ENCODE measurements around the gene PARP4.
"Not testable (repeated sequence)": the region's sequence is repeated elsewhere in the genome, so short reads cannot be mapped to it uniquely, and the experiment has no call there.

The PARP4 gene

DNA sequence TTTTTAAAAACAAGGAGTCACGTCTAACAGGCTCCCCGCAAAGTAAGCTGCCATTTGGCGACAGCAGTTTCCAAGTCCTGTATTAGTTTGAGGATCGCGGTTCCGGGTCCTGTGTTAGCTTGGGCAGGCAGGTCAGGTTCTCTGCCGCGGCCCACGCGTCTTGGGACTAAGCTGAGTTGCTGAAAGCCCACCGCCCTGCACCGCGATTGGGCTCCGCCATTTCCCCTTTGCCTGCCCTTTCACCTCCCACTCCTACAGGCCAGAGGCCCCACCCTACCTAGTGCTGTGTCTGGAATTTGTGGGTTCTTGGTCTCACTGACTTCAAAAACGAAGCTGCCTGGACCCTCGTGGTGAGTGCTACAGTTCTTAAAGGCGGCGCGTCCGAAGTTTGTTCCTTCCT lies 6.8 kb downstream of the PARP4 start:
- DNase-seq, result no peak

DNA sequence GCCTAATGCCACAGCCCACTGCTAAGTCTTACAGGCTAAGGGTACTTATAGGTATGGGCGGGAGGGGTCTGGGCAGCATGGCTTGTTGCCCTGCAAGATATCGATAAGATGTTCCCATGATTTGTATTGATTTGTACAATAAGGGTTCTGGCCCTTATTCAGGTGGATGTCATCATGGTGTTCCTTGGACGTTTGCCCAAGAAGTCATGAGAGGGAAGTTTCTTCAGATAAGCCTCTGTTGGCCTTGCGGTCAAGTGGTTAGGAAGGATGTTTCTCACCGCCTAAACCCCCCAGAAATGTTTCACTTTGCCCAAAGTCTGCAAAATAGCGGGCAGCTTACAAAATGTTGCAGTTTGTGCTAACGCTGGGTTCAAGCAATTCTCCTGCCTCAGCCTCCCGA lies 7.3 kb downstream of the PARP4 start:
- no peak for DNase-seq

DNA sequence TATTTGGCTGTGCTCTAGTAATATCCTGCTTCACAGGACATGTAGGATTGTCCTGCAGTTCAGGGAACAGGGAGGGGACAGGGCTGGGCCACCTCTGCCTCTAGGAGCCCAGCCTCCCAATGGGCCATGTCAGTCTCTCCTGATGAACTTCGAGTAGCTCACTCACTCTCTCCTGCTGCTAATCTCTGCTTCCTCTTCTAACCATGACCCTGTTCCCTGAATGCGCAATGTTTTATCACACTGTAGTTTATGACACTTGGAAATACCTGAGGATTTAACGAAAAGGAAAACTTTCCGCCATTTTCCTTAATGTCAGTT lies 9.2 kb downstream of the PARP4 start:
- no peak for DNase-seq

DNA sequence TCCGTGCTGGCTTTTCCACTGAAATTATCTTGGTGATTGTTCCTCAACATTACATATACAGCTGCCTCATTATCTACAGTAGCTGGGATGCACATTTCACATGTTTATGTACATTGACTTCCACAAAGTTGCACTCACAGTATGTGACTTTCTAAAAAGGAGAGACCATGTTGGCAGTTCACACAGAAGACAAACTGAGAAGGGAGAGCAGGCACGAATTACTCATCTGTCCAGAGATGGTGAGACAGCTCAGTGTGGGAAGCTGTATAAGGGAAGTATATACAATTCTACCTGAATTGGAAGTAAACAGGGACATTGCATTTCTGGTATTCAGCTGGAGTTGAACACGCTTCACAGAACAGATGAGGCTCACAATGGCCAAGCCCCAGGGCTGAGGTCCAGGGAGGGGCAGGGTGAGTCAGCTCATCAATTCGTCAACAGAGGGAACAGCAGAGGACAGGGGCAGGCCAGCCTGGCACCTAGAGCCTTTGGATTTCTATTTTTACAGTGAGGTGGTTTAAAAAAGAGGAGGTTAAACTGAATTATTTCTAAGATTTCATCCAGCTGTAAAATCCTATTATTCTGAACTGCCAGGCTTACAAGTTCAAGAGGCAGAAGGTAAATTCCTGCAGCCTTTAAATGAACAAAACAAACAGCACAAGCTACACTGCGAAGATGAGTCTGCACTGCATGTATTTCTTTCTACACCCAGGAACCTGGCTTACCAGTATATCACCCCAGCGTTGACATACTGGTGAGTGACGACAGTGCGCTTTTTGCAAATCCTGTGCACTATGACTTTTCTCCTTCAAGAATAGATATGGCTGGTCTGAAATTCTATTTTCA lies 9.8 kb downstream of the PARP4 start:
- DNase-seq, result no peak

DNA sequence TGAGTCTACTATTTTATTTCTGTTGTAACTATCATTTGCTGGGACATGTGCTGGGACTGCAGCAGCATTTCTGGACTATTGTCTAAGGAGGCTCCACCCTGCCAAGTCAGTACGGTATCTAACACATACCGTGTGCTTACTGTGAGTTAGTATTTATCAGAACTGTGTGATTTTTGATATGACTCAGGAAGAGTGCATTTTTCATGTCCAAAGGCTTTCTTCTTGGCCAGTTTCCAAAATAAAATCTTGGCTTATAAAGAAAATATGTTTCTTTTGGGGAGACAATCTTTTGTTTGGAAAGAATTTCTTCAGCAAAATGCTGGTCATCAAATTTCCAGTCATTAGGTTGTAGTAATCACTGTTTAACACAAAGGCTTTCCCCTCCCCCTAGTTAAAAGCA lies 11.6 kb downstream of the PARP4 start:
- DNase-seq, result no peak

DNA sequence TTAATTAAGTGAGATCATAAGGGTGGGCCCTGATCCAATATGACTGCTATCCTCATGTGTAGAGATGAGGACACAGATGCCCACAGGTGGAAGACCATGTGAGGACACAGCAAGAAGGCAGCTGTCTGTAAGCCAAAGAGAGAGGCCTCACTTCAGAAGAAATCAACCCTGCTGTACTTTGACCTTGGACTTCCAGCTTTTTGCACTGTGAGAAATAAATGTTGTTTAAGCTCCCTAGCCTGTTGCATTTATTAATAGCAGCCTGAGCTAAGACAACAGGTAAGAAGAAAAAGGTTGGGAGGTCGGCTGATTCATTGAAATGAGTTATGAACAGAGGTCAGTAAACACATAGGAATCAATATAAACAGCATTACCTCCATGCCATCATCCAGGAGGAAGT lies 14.8 kb downstream of the PARP4 start:
- no peak for DNase-seq

DNA sequence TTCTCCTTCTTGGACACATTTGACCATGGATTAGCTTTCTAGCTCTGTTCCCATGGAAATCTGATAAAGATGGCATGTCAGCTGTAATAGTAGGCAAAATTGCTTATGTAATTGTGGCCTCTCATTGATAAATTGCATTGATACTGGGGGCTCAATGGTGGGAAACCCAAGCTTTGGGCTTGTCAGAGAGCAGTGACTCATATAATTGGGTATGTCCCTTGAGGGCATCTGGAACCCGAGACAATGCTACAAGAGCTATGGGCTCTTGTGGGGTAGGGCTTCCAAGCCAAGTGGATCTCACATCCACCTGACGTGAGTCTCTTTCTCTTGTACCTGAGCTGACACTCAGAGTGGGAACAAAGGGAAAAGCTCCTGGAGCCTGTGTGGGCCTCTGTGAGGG lies 16.3 kb downstream of the PARP4 start:
- not testable (repeated sequence) for DNase-seq

DNA sequence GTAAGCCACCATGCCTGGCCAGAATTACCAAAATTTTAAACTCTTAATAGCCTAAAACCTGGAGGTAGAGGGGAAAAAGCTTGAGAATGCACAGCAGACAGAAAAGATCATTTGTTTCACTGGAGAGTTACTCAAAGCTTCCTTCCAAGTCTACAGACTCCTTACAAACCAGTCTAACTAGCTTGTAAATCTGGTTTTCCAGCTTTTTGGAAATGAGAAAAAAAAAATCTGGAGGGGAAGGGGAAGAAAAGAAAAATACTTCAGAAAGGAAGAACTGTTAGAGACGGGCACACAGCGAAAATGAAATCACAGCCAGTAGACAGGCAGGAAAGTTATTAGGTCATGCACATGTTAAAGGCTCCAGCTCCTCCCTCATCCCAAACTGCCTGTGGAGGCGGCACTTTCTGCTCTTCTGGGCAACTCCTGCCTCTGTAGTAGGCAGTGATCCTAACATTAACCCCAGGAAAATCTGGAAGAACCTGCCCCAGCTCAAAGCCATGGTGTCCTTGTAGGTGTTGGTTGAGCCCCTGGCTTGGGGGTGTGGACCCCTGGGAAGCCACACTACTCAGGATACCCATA lies 17.3 kb downstream of the PARP4 start:
- DNase-seq, result no peak

DNA sequence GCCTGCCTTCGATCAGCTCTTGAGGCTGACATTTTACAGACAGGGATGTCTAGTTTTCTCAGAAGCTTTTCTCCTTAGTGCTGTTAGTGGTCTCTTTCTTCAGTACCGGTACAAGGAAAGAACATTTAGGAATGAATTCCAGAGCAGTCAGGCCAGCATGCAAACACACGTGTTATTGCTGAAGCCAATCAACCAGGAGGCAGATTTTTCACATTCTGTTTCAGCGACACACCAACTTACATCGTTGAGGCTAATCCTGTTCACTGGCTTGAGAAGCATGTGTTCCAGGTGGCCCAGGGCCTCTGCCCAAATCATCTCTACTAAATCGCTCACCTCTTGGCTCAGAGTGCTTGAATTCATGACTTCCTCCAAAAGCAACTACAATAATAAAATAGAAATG lies 19.2 kb downstream of the PARP4 start:
- no peak for DNase-seq

DNA sequence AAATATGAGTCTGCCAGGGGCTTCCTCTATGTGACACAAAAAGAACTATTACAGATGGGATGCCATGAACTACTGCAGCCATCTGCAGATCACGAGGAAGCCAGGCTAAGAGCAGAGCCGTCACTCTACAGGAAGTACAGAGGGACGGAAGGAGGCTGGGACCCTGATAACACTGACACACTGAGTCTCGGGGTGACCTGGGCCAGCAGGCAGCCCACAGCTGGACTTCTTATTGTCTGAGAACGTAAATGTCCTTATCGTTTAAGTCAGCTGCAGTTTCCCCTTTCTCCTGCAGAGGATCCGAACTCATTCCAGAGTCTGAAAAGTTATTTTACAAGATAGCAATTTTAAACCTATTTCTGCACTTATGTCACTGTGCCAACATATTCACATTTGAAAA lies 20.7 kb downstream of the PARP4 start:
- no peak for DNase-seq

DNA sequence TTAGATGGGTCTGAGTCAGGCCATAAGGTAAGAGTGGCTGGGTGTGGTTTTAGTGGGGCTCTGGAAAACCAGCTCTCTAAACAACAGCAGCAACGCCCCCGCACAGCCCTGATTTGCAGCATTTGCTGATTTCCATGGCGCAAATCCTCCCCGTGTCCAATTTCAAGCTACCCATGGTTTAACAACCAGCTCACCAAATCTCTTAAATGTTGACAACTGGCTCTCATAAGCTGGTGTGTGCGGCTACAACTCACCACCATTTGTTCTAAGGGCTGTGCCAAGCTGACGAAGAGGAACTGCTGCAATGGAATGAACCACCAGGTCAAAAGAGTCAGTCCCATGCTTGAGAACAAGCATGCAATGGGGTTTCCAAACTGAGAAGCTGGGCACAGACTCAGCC lies 22.9 kb downstream of the PARP4 start:
- DNase-seq, result no peak

DNA sequence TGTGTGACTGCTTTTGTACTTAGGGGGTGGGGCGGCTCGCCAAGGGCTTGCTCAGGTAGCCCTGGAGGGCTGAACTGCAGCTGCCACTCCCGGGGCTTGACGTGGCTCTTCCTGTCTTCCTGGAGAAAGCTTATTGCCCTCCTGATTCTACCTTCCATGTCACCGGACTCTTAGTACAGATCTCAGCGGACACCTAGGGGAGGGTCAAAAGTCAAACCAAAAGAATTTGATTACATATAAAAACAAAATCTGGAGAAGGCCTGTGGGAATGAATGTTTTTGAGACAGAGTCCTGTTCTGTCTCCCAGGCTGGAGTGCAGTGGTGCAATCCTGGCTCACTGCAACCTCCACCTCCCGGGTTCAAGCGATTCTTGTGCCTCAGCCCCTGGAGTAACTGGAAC lies 24.5 kb downstream of the PARP4 start:
- DNase-seq, result not testable (repeated sequence)

DNA sequence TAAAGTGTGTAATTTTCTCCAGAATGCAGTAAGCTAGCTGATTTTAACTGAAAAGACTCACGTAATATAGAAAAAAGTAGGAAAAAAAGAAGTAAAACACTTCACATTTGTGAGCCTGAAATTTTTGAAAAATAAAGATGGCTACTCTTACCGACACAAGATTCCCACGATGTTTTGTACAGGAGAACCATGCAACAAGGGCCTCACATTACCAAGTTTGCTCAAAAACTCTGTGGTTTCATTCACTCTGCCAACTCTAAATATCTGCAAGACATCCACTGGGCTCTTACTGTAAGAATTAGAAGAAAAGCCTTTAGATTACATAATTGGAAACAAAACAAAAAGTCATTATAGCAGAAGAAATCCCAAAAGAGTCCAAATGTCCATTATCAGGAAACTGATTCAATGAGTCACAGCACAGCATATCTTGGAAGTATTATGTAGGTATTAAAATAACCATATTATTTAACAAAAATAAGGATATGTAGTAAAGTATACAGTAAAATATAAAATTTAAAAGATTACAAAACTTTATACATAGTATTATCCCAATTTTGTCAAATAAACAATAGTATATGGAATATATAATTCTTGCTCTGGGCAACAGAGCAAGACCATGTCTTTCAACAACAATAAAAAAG lies 26.4 kb downstream of the PARP4 start:
- DNase-seq, result not testable (repeated sequence)

DNA sequence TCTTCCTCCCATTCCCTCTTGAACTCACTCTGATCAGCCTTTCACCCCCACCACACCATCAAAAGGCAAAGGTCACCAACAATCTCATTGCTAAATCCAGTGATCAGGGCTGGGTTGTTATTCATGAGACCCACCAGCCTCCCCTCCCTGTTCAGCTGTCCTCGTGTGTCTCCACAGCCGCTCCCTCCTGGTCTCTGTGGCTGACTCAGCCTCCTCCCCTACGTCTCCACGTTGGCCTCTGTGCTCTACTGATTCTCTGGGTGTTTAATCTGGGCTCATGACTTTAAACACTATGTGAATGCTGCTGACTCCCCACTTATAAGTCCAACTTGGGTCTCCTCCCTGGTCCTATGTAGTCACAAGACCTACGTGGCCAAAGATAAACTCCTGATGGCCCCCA lies 38.9 kb downstream of the PARP4 start:
- DNase-seq, result no peak

DNA sequence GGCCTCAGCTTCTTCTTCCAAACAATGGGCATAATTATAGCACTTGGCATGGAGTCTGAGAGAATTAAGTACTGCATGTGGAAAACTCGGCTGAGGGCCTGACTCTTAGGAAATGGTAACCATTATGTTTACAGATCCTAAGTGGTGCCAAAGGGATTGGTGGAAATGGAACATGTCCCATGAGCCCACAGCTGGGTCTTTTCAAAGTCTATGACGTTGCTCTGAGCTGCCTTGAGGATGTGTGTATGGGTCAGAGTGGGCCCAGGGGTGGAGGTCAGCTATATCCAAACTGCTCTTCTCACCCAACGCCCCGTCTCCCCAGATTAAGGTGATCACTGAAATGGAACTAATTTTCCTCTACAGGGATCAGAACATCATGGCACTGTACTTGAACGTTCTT lies 40.4 kb downstream of the PARP4 start:
- DNase-seq, result not testable (repeated sequence)

DNA sequence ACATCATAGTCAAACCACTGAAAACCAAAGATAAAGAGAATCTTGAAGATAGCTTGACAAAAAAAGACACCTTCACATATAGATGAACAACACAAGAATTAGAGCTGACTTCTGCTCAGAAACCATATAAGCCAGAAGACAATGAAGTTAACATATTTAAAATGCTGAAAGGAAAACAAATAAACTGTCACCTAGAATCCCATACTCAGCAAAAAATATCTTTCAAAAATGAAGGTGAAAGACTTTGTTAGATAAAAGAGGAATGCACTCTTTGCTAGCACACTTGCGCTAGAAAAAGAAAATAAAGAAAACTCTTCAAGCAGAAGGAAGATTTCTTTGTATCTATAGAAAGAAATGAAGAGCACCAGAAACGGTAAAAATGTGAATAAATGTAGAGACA lies 49.5 kb downstream of the PARP4 start:
- no peak for DNase-seq

DNA sequence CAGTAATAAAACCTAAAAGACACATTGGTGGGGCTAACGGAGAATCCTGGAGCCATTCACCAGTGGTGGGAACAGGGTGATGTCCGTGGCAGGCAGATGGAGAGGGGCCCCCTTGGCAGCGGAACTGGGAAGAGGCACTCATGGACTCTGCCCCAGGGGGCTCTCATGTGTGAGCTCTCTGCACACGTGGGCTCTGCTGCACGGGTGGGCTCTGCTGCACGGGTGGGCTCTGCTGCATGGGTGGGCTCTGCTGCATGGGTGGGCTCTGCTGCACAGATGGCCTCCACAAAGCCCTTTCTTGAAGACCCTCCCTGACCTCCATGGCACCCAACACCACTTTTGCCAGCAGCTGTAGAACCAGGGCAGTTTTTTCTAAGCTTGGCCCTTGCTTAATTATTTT lies 52.3 kb downstream of the PARP4 start:
- DNase-seq, result no peak

DNA sequence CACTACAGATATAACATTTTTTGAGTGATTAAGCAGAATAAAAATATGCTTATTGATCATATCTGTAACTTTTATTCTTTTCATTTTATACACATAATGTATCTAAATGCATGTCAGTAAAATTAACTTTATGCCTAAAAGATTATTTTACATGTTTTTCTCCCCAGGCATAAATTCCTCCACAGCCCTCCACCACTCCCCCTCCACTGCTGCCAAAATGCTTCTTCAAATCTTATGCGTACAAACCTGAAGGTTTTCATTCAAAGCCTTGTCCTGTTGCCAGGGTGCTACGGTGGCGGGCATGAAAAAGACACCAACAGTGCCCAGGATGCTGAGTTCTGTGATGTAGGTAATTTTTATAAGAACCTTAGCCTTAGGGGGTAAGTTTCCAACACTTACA lies 52.9 kb downstream of the PARP4 start:
- no peak for DNase-seq

DNA sequence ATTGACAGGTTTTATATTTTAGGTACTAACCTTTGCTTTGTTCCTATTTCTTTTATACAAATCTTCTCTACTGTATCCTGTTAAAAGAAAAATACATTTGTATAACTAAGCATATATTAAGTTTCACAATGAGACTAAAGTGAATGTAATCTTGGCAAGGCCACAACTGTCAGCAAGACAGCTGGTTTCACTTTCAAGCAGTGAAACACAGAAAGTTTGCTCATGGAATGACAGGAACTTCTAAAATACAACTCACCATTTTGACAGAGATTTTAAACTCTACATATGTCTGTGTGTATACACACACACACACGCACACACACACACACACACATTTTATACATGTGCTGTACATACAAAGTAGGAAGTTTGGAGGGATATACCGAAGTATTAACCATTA lies 53.3 kb downstream of the PARP4 start:
- DNase-seq, result no peak

DNA sequence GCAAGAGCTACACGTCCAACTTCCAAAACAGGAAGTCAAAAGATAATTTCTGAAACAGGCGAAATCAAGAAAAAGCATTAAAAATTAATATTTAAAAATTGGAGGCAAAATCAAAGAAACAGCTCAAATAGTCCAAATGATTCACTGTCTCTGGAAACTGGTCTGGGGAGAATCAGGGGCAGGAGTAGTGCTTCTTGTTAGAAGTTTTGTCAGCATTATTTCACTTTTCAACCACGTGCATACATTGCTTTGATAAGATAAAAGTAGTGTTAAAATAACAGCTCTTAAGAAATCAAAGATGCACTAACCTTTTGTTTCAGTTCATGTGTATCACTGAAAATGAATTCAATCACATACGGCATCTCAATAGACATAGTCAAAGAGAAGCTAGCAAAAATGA lies 53.8 kb downstream of the PARP4 start:
- no peak for DNase-seq

DNA sequence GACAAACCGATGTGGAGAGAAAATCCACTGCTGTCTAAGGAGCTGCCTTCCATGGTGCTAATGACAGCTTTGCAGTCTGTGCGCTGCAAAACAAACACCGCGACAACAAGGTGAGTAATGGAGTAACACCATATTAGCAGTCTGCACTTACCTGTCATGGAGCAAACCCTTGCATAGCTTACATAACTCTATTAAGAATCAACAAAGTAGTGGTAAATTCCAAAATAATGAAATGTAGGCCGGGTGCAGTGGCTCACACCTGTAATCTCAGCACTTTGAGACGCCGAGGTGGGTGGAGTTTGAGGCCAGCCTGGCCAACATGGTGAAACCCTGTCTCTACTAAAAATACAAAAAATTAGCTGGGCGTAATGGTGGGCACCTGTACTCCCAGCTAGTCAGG lies 56.2 kb downstream of the PARP4 start:
- no peak for DNase-seq

DNA sequence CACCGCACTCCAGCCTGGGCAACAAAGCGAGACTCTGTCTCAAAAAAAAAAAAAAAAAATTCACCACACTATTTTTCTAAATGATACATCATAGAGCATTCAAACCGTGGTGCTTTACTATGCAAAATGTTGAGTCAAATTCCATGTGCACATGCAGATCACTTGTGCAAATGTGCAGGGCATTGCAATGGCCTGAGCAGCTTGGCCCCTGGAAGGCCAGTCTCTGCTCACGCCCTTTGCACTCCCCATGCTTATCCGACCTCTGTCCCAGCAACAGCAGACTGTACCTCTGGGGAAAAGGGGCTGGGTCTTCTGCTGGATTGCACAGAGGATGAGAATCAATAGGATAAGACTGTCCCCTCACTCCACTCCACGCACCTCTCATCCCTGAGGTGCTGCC lies 58.5 kb downstream of the PARP4 start:
- DNase-seq, result no peak

DNA sequence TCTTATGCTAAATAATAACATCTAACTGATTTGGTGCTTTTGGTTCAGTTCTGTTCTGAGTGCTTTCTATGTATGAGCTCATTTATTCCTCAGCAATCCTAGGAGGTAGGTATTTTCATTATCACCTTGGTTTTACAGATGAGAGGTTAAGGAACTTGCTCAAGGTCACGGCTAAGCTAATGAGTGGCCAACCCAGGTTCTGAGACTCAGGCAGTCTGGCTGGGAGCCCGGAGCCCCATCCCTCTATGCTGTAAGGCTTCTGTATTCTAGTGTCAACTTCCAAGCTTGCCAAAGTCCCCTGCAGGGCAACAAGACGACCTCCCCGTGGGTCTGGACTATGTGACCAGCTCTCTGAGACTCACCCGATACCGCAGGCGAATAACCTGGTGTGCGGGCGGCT lies 60.5 kb downstream of the PARP4 start:
- DNase-seq, result no peak

DNA sequence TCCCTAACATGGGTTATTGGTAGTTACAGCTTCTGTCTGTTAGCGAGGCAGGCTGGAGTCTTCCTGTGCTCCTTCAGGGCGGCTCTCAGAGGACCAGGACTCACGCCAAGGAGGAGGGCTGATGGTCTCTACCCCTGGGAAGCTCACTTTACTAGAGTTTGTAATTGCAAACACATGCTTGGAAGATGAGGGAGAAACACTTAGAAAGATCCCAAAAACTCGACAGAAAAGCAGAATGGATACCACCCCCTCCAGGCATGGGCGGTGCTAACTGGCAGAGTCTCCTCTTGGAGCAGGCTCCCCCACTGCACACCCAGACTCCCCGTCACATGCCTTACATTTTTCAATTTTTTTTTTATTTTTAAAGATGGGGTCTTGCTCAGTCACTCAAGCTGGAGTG lies 62.0 kb downstream of the PARP4 start:
- DNase-seq, result no peak

DNA sequence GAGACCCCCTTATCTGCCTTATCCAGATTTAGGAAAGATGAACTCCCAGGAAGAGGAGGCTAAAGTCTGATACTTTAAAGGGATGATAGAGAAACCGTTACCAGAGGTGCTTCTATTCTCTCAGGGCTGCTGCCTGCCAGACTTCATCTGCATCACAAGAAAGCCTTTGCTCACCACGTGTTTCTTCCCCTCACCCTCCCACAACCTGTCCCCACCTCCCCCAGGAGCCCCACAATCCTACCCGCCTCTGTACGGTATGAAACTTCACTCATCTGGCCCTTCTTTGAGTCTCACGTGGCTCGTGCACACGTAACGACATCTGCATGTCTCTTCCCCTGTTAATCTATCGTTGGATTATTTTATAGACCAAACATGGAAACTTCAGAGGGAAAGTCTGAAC lies 67.7 kb downstream of the PARP4 start:
- DNase-seq, result not testable (repeated sequence)

Data from NCI-H146 (cell line).